GM18508 (cell line): ENCODE data around the gene OR5AP2.
A peak's percentile ranks its signal among the peaks of the same experiment; 100 is the strongest.
"Not testable (repeated sequence)": the region's sequence is repeated elsewhere in the genome, so short reads cannot be mapped to it uniquely, and the experiment has no call there.

Source experiments
- ATAC-seq: cut with Tn5 transposase; IDR thresholded peaks from one replicate; pipeline ENCODE4 v1.9.1; 2021; ENCODE audit warnings: moderate number of reproducible peaks; ENCODE audit not compliant: insufficient read depth, unreplicated experiment

The OR5AP2 gene

GRCh38 chr11:56642339-56642738 lies at the start of gene OR5AP2:
OR5AP2 (minus strand) TSS chr11:56642439; CDS start chr11:56642439, 0 bp downstream.
- no peak for ATAC-seq

GRCh38 chr11:56691179-56691578 lies 48.9 kb upstream of the OR5AP2 start:
- not testable (repeated sequence) for ATAC-seq

- ATAC-seq, result no peak
Observed at GRCh38 chr11:56688554-56689100, 46.4 kb upstream of the OR5AP2 start.

- no peak for ATAC-seq
Observed at GRCh38 chr11:56670984-56671383, 28.7 kb upstream of the OR5AP2 start.

GRCh38 chr11:56663386-56663785 lies 21.1 kb upstream of the OR5AP2 start, which contains the start of gene OR5AR1:
OR5AR1 (plus strand) TSS chr11:56663686; CDS start chr11:56663686, 0 bp downstream.
- ATAC-seq, result no peak

GRCh38 chr11:56659755-56660154 lies 17.5 kb upstream of the OR5AP2 start:
- ATAC-seq, result no peak

GRCh38 chr11:56637500-56637899 lies 4.7 kb downstream of the OR5AP2 start:
- no peak for ATAC-seq

- no peak for ATAC-seq
Observed at GRCh38 chr11:56636861-56637260, 5.4 kb downstream of the OR5AP2 start.

- ATAC-seq, result no peak
Observed at GRCh38 chr11:56632329-56632728, 9.9 kb downstream of the OR5AP2 start.

GRCh38 chr11:56625946-56626345 lies 16.3 kb downstream of the OR5AP2 start:
- ATAC-seq, result no peak

GRCh38 chr11:56624661-56625110 lies 17.6 kb downstream of the OR5AP2 start:
- ATAC-seq, result peak; percentile 81

GRCh38 chr11:56611174-56611573 lies 31.1 kb downstream of the OR5AP2 start:
- ATAC-seq, result no peak

- ATAC-seq, result not testable (repeated sequence)
Observed at GRCh38 chr11:56592088-56592717, 50.0 kb downstream of the OR5AP2 start.
